NCI-H69 (cell line): ENCODE data around the gene SAMM50.

Experiments
- DNase-seq: peaks from one replicate; lab custom pipeline; 2025; lab: John Stamatoyannopoulos, UW

SAMM50 gene

GRCh38 chr22:43955040-43955882 lies at the start of gene SAMM50:
Gene SAMM50 (plus strand): TSS chr22:43955442. CDS start chr22:43955578, 136 bp downstream.
- DNase-seq: peak; percentile 96

- no peak for DNase-seq
Observed at GRCh38 chr22:43905681-43906080, 49.6 kb upstream of the SAMM50 start.

- no peak for DNase-seq
Observed at GRCh38 chr22:43909708-43910107, 45.5 kb upstream of the SAMM50 start.

GRCh38 chr22:43910178-43910695 lies 45.0 kb upstream of the SAMM50 start:
- no peak for DNase-seq

- no peak for DNase-seq
Observed at GRCh38 chr22:43911351-43911750, 43.9 kb upstream of the SAMM50 start.

GRCh38 chr22:43917521-43917920 lies 37.7 kb upstream of the SAMM50 start:
- DNase-seq: no peak

GRCh38 chr22:43919106-43919973 lies 35.9 kb upstream of the SAMM50 start:
- DNase-seq: no peak

GRCh38 chr22:43921370-43921769 lies 33.9 kb upstream of the SAMM50 start:
- DNase-seq: no peak

- no peak for DNase-seq
Observed at GRCh38 chr22:43922123-43922522, 33.1 kb upstream of the SAMM50 start.

GRCh38 chr22:43923191-43923590 lies 32.1 kb upstream of the SAMM50 start:
- no peak for DNase-seq

- DNase-seq: peak; percentile 95
Observed at GRCh38 chr22:43923631-43924464, 31.4 kb upstream of the SAMM50 start, which contains the start of gene PNPLA3. Gene PNPLA3 (plus strand): TSS chr22:43923805. CDS start chr22:43923912, 107 bp downstream.

- DNase-seq: no peak
Observed at GRCh38 chr22:43924877-43925276, 30.4 kb upstream of the SAMM50 start.

GRCh38 chr22:43925433-43926348 lies 29.6 kb upstream of the SAMM50 start:
- DNase-seq: peak; percentile 62

- DNase-seq: no peak
Observed at GRCh38 chr22:43926349-43926710, 28.9 kb upstream of the SAMM50 start.

- DNase-seq: no peak
Observed at GRCh38 chr22:43928468-43928867, 26.8 kb upstream of the SAMM50 start.

GRCh38 chr22:43928908-43929307 lies 26.3 kb upstream of the SAMM50 start:
- no peak for DNase-seq

GRCh38 chr22:43931771-43932170 lies 23.5 kb upstream of the SAMM50 start:
- no peak for DNase-seq

- no peak for DNase-seq
Observed at GRCh38 chr22:43941449-43941848, 13.8 kb upstream of the SAMM50 start.

- no peak for DNase-seq
Observed at GRCh38 chr22:43944670-43945430, 10.4 kb upstream of the SAMM50 start.
